NCI-H1930 (cell line): ENCODE measurements around the gene TMEM185B.

ENCODE experiments used
- DNase-seq, 2 experiments: peaks; one replicate each; lab custom pipeline; 2025; lab: John Stamatoyannopoulos, UW

TMEM185B gene

GRCh38 chr2:120230515-120231471 is 7.6 kb upstream of the TMEM185B start:
- DNase-seq: no peak

GRCh38 chr2:120229341-120229740 is 6.1 kb upstream of the TMEM185B start:
- no peak for DNase-seq

- DNase-seq: no peak
Observed at GRCh38 chr2:120228503-120228902, 5.3 kb upstream of the TMEM185B start.

- DNase-seq: no peak
Observed at GRCh38 chr2:120227111-120227991, 4.2 kb upstream of the TMEM185B start.

- no peak for DNase-seq
Observed at GRCh38 chr2:120226316-120226715, 3.1 kb upstream of the TMEM185B start.

- DNase-seq: no peak
Observed at GRCh38 chr2:120225549-120226065, 2.4 kb upstream of the TMEM185B start.

- no peak for DNase-seq
Observed at GRCh38 chr2:120224735-120225548, 1.7 kb upstream of the TMEM185B start.

GRCh38 chr2:120224256-120224655 is 1.1 kb upstream of the TMEM185B start:
- DNase-seq: no peak

GRCh38 chr2:120222186-120223033 is 790 bp downstream of the TMEM185B start:
- DNase-seq: no peak

- no peak for DNase-seq
Observed at GRCh38 chr2:120221616-120222015, 1.6 kb downstream of the TMEM185B start.

GRCh38 chr2:120220756-120221155 is 2.4 kb downstream of the TMEM185B start:
- no peak for DNase-seq

GRCh38 chr2:120219766-120220165 is 3.4 kb downstream of the TMEM185B start:
- no peak for DNase-seq

- no peak for DNase-seq
Observed at GRCh38 chr2:120219291-120219690, 3.9 kb downstream of the TMEM185B start.

- DNase-seq: no peak
Observed at GRCh38 chr2:120218181-120218580, 5.0 kb downstream of the TMEM185B start.

GRCh38 chr2:120210270-120210693 is 12.9 kb downstream of the TMEM185B start:
- DNase-seq: no peak

GRCh38 chr2:120209427-120210269 is 13.6 kb downstream of the TMEM185B start:
- DNase-seq: no peak

- DNase-seq: no peak
Observed at GRCh38 chr2:120208381-120209353, 14.5 kb downstream of the TMEM185B start.

- DNase-seq: no peak
Observed at GRCh38 chr2:120206022-120206581, 17.1 kb downstream of the TMEM185B start.
